ENCODE data around the gene FBXL3. TPM values are rescaled to one million over a fixed set of nuclear protein-coding genes. Genes with fewer than 3 reads are reported as not detected.

Gene FBXL3
- total RNA-seq, 1 donor from 2014 or later = 40.1 TPM

- peaks cover 42% of the 10 kb centered on the region for H3K4me1 Mint-ChIP-seq (ENCODE audit: low read depth)
Measured at GRCh38 chr13:76993473-76993872, 33.5 kb downstream of the FBXL3 start.

GRCh38 chr13:76993021-76993420 is 33.9 kb downstream of the FBXL3 start:
- Mint-ChIP-seq H3K4me1 (ENCODE audit: low read depth) (peaks cover 42% of the 10 kb centered on the region), H3K9me3 (no peaks in the 10 kb centered on the region), H3K27ac (peak overlapping the region; percentile 98), H3K36me3 (ENCODE audit: low read depth) (peaks cover 21% of the 10 kb centered on the region), H3K27me3 (ENCODE audit: insufficient read depth) (peaks cover 5% of the 10 kb centered on the region), H3K4me3 (peak overlapping the region; percentile 97)
- intact Hi-C loops (cut with micrococcal nuclease) = loop anchor here (2.0 to 10.0 kb wide), 6 partner anchors 16 to 1668 kb away; partner anchors contain the start of gene OBI1
- no peak for DNase-seq (ENCODE audit: low spot score)

More at GRCh38 chr13:76993473-76993872, 33.5 kb downstream of the FBXL3 start:
- H3K4me3 Mint-ChIP-seq = peak overlapping the region; percentile 97
- H3K27ac Mint-ChIP-seq = no peak overlapping the region
- no peak for DNase-seq (ENCODE audit: low spot score)
- intact Hi-C loops (cut with micrococcal nuclease) = loop anchor here (2.0 to 10.0 kb wide), 6 partner anchors 15 to 1669 kb away; partner anchors contain the start of gene OBI1
- H3K9me3 Mint-ChIP-seq = no peaks in the 10 kb centered on the region
- peaks cover 26% of the 10 kb centered on the region for H3K36me3 Mint-ChIP-seq (ENCODE audit: low read depth)
- peaks cover under 1% of the 10 kb centered on the region for H3K27me3 Mint-ChIP-seq (ENCODE audit: insufficient read depth)

DNA sequence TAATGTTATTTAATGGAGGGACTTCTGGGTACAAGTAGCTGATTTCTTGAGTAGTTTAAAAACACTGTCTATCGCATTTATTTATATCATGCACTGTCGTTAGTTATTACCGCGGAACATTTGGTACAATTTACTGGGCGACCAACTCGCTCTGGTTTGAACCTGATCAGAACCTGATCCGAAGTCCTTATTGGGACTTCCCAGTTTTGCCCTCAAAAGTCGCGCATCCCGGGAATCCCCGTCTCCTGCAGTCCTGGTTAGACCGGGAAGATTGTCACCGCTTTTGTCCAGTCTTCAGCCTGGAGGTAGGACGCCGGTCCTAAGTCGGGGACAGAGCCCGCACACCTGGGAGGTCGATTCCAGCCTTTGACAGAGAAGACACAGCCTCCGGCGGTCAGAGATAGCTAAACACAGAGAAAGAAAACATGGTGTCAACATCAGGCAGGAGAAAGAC is 34.4 kb downstream of the FBXL3 start:
- peaks cover 42% of the 10 kb centered on the region for H3K4me1 Mint-ChIP-seq (ENCODE audit: low read depth)
- intact Hi-C loops (cut with micrococcal nuclease) = loop anchor here (1.0 to 10.0 kb wide), 7 partner anchors 16 to 1668 kb away; partner anchors contain the start of gene OBI1
- H3K27me3 Mint-ChIP-seq (ENCODE audit: insufficient read depth) = peaks cover 7% of the 10 kb centered on the region
- peak overlapping the region; percentile 97 for H3K4me3 Mint-ChIP-seq
- peaks cover 18% of the 10 kb centered on the region for H3K36me3 Mint-ChIP-seq (ENCODE audit: low read depth)
- DNase-seq (ENCODE audit: low spot score) = peak; percentile 5
- H3K27ac Mint-ChIP-seq = peak overlapping the region; percentile 98
- no peaks in the 10 kb centered on the region for H3K9me3 Mint-ChIP-seq

DNA sequence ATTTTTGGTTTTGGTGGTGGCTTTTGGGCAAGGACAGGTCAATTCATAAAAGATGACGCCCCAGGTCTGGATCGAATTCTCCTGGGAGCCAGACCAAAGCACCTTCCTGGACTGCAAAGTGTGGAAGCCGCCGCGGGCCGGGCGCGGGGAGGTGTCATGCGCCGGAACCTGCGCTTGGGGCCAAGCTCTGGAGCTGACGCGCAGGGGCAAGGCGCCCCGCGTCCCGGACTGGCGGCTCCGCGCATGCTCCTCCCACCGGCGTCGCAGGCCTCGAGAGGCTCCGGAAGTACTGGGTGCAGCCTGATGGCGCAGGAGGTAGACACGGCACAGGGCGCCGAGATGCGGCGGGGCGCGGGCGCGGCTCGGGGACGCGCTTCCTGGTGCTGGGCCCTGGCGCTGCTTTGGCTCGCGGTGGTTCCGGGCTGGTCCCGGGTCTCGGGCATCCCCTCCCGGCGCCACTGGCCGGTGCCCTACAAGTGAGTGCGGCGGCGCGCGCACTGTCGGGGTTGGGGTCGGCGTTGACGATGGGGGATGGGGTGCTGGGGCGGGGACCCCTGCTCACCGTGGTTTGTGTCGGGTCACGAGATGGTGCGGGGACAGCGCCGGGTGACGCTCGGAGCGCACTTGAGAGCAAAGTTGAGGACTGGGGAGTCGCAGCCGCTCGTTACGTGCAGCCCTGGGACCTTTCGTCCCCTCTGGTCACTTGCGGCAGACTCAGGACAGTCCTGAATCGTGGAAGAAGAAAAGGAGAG is 35.0 kb downstream of the FBXL3 start, which contains the start of gene CLN5:
Gene CLN5, plus strand, starts transcription at position 286 of the 752 bp plus-strand sequence. Its CDS starts 18 bp downstream, at position 304.
- Mint-ChIP-seq H3K27ac (peak within 1 kb of the TSS; percentile 98), H3K4me1 (ENCODE audit: low read depth) (peaks cover 42% of the 10 kb centered on the region), H3K9me3 (no peaks in the 10 kb centered on the region), H3K4me3 (peak within 1 kb of the TSS; percentile 97), H3K27me3 (ENCODE audit: insufficient read depth) (peaks cover 7% of the 10 kb centered on the region), H3K36me3 (ENCODE audit: low read depth) (peaks cover 18% of the 10 kb centered on the region)
- intact Hi-C loops (cut with micrococcal nuclease) = loop anchor here (1.0 to 10.0 kb wide), 11 partner anchors 12 to 1667 kb away; partner anchors contain the start of genes FBXL3 and OBI1
- peak; percentile 95 for DNase-seq (ENCODE audit: low spot score)

DNA sequence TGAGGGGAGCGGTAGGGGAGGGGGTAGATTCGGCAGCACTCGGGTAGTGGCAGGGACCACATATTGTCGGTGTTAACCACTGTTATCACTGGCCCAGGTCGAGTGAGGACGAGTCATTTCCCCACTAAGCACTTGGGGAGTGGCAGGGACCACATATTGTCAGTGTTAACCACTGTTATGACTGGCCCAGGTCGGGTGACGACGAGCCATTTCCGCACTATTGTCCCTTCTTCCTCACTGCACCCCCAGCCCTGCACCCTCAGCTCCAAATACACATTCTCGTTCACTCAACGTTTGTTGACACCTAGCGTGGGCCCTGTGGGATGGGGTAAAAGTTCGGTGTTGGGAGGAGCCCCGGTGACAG is 35.5 kb downstream of the FBXL3 start:
- H3K27me3 Mint-ChIP-seq (ENCODE audit: insufficient read depth) = peaks cover 7% of the 10 kb centered on the region
- intact Hi-C loops (cut with micrococcal nuclease) = loop anchor here (1.0 to 10.0 kb wide), 8 partner anchors 11 to 1667 kb away; partner anchors contain the start of genes FBXL3 and OBI1

DNA sequence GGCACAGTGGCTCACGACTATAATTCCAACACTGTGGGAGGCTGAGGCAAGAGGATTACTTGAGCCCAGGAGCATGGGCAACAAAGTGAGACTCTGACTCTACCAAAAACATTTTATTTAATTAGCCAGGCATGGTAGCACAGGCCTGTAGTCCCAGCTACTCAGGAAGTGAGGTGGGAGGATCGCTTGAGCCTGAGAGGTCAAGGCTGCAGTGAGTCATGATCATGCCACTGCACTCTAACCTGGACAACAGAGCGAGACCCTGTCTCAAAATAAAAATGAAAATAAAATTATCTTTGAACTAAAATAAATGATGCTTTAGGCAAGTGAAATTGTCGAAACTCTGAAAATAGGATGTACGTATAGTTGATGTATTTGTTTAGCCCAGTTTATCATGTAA is 43.3 kb downstream of the FBXL3 start:
- H3K36me3 Mint-ChIP-seq (ENCODE audit: low read depth) = no peaks in the 10 kb centered on the region
- no peaks in the 10 kb centered on the region for H3K9me3 Mint-ChIP-seq
- H3K27ac Mint-ChIP-seq = no peak overlapping the region
- no peak overlapping the region for H3K4me3 Mint-ChIP-seq
- DNase-seq (ENCODE audit: low spot score) = no peak
- intact Hi-C loops (cut with micrococcal nuclease) = no loop called here
- peaks cover 30% of the 10 kb centered on the region for H3K27me3 Mint-ChIP-seq (ENCODE audit: insufficient read depth)
- peaks cover 5% of the 10 kb centered on the region for H3K4me1 Mint-ChIP-seq (ENCODE audit: low read depth)

More for the DNA sequence above, 35.5 kb downstream of the FBXL3 start:
- Mint-ChIP-seq H3K4me1 (ENCODE audit: low read depth) (peaks cover 42% of the 10 kb centered on the region), H3K9me3 (no peaks in the 10 kb centered on the region), H3K4me3 (peak overlapping the region; percentile 97), H3K36me3 (ENCODE audit: low read depth) (peaks cover 15% of the 10 kb centered on the region), H3K27ac (peak overlapping the region; percentile 98)
- DNase-seq (ENCODE audit: low spot score) = peak; percentile 66

- intact Hi-C loops (cut with micrococcal nuclease) = no loop called here
Measured at GRCh38 chr13:76982061-76982460, 44.9 kb downstream of the FBXL3 start.

GRCh38 chr13:76980075-76980718 is 46.8 kb downstream of the FBXL3 start:
- Mint-ChIP-seq H3K27me3 (ENCODE audit: insufficient read depth) (peaks cover 29% of the 10 kb centered on the region), H3K4me1 (ENCODE audit: low read depth) (peaks cover 11% of the 10 kb centered on the region), H3K9me3 (no peaks in the 10 kb centered on the region), H3K27ac (no peak overlapping the region), H3K4me3 (no peak overlapping the region), H3K36me3 (ENCODE audit: low read depth) (no peaks in the 10 kb centered on the region)
- DNase-seq (ENCODE audit: low spot score) = peak; percentile 73
- intact Hi-C loops (cut with micrococcal nuclease) = loop anchor here (1.0 to 2.0 kb wide), 3 partner anchors 11 to 1104 kb away; no protein-coding TSS in a partner anchor

More at GRCh38 chr13:76982061-76982460, 44.9 kb downstream of the FBXL3 start:
- peaks cover 5% of the 10 kb centered on the region for H3K4me1 Mint-ChIP-seq (ENCODE audit: low read depth)
- no peaks in the 10 kb centered on the region for H3K36me3 Mint-ChIP-seq (ENCODE audit: low read depth)
- no peak for DNase-seq (ENCODE audit: low spot score)
- no peaks in the 10 kb centered on the region for H3K9me3 Mint-ChIP-seq
- H3K27ac Mint-ChIP-seq = no peak overlapping the region
- peaks cover 28% of the 10 kb centered on the region for H3K27me3 Mint-ChIP-seq (ENCODE audit: insufficient read depth)
- H3K4me3 Mint-ChIP-seq = no peak overlapping the region

DNA sequence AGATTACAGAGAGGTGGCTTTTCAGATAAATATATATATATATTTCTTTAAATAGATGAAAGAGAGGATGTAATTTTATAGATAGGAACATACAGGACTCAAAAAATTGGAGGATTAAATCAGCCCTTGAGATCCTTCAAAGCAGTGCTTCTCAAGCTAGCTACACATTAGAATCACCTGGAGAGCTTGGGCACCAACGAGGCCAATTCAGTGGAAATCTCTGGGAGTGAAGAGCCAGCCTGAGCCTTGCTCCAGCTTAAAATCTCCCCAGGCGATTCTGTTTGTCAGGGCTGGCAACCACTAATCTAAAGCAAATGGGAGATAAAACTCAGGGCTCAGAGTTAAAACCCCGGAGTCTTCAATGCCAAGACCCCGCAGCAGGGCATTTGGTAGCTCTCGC is 50.0 kb downstream of the FBXL3 start:
- no peak overlapping the region for H3K4me3 Mint-ChIP-seq

GRCh38 chr13:76976490-76976889 is 50.5 kb downstream of the FBXL3 start:
- no peaks in the 10 kb centered on the region for H3K36me3 Mint-ChIP-seq (ENCODE audit: low read depth)
- no peak overlapping the region for H3K4me3 Mint-ChIP-seq
- H3K4me1 Mint-ChIP-seq (ENCODE audit: low read depth) = peaks cover 21% of the 10 kb centered on the region
- peaks cover 22% of the 10 kb centered on the region for H3K27me3 Mint-ChIP-seq (ENCODE audit: insufficient read depth)
- no peak overlapping the region for H3K27ac Mint-ChIP-seq
- DNase-seq (ENCODE audit: low spot score) = no peak
- intact Hi-C loops (cut with micrococcal nuclease) = no loop called here
- no peaks in the 10 kb centered on the region for H3K9me3 Mint-ChIP-seq

More for the DNA sequence above, 50.0 kb downstream of the FBXL3 start:
- intact Hi-C loops (cut with micrococcal nuclease) = no loop called here
- no peak overlapping the region for H3K27ac Mint-ChIP-seq
- peaks cover 24% of the 10 kb centered on the region for H3K27me3 Mint-ChIP-seq (ENCODE audit: insufficient read depth)
- DNase-seq (ENCODE audit: low spot score) = no peak
- peaks cover 21% of the 10 kb centered on the region for H3K4me1 Mint-ChIP-seq (ENCODE audit: low read depth)
- no peaks in the 10 kb centered on the region for H3K36me3 Mint-ChIP-seq (ENCODE audit: low read depth)
- no peaks in the 10 kb centered on the region for H3K9me3 Mint-ChIP-seq

GRCh38 chr13:76975863-76976262 is 51.1 kb downstream of the FBXL3 start:
- Mint-ChIP-seq H3K4me3 (no peak overlapping the region), H3K9me3 (no peaks in the 10 kb centered on the region), H3K27me3 (ENCODE audit: insufficient read depth) (peaks cover 22% of the 10 kb centered on the region), H3K27ac (no peak overlapping the region), H3K36me3 (ENCODE audit: low read depth) (no peaks in the 10 kb centered on the region), H3K4me1 (ENCODE audit: low read depth) (peaks cover 21% of the 10 kb centered on the region)
- intact Hi-C loops (cut with micrococcal nuclease) = no loop called here
- DNase-seq (ENCODE audit: low spot score) = no peak

DNA sequence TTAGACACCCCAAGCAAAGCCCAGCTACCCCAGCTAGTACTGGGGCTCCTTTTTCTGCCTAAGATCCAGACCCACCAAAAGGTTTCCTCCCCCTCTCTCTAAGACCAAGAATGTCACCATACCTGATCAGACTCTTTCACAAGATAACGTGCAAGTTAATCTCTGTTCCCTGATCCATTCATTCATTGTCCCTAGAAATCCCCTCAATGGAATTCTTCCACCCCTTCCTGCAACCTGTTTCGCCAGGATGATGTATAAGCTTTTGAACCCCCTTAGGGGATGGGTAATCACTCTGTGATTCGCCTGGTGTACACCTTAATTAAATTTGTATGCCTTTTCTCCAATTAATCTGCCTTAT is 52.4 kb downstream of the FBXL3 start:
- intact Hi-C loops (cut with micrococcal nuclease) = no loop called here

More for the DNA sequence above, 52.4 kb downstream of the FBXL3 start:
- no peak overlapping the region for H3K27ac Mint-ChIP-seq
- no peak overlapping the region for H3K4me3 Mint-ChIP-seq
- H3K9me3 Mint-ChIP-seq = no peaks in the 10 kb centered on the region
- H3K4me1 Mint-ChIP-seq (ENCODE audit: low read depth) = peaks cover 21% of the 10 kb centered on the region
- H3K27me3 Mint-ChIP-seq (ENCODE audit: insufficient read depth) = peaks cover 22% of the 10 kb centered on the region
- no peak for DNase-seq (ENCODE audit: low spot score)
- H3K36me3 Mint-ChIP-seq (ENCODE audit: low read depth) = no peaks in the 10 kb centered on the region

All from activated T-helper 1 cell treated with anti-CD3 and anti-CD28 coated beads, Interleukin-12 subunit alpha, Interleukin-12 subunit beta, Interleukin-2, Interleukin-4 antibody, amounts not matched to agents 30 ng/mL and 10 ng/mL and 1 ng/mL, durations not matched to agents 14 hours and 24 hours and 36 hours (primary cell).